ENCODE results near the gene CDC42EP4. TPM values are rescaled to one million over a fixed set of nuclear protein-coding genes. Genes with fewer than 3 reads are reported as not detected.

The CDC42EP4 gene
- total RNA-seq, 2 donors from 2014 or later, result 38.5 to 49.7 TPM

DNA sequence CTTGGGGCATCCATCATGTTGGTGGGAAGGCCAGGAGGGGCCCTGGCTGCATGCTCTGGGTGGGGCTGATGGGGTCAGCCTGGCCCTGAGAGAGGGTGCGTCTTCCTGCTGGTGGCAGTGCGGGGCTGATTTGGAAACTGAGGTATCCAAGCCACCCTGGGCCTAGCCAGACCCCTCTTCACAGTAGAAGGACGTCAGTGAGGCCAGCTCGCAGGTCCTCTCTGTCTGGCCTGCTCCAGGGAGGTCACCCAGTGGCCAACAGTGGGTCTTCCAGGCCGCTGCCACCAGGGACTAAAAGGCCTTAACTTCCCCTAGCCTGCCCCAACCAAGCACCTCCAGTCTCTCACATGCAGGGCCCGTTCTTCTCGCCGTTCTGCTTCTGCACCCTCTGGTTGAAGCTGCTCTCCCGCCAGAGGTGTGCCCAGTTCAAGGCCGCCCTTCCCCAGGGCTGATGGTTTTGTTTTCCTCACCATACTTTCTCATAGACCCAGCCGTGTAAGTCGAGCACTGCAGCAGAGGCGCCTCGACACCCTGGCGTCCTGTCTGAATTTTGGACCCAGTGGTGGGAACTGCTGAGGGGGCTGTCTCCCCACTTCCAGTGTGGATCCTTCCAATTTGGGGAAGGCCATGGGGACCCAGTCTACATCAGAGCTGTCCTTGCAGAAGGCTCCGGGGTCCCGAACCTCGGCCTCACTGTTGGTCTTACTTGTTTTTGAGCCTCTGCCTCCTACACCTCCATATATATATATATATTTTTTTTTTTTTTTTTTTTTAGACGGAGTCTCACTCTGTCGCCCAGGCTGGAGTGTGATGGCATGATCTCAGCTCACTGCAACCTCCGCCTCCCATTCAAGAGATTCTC, 42.9 kb upstream of the CDC42EP4 start:
- Histone ChIP-seq H3K4me1 (ENCODE audit: control insufficient read depth, insufficient read depth, low read length) (peaks cover 16% of the 10 kb centered on the region), H3K9ac (ENCODE audit: extremely low read depth, low read length, poor library complexity, severe bottlenecking) (no peak overlapping the region), H3K4me3 (ENCODE audit: low read length) (no peak overlapping the region), H3K27me3 (ENCODE audit: control insufficient read depth, insufficient read depth, low read length, poor library complexity, severe bottlenecking) (no peaks in the 10 kb centered on the region), H3K27ac (ENCODE audit: low read depth, low read length) (no peak overlapping the region), H3K36me3 (ENCODE audit: control insufficient read depth, insufficient read depth, low read length) (no peaks in the 10 kb centered on the region), H3K9me3 (ENCODE audit: control insufficient read depth, low read length) (no peaks in the 10 kb centered on the region)
- H3K9me3 Mint-ChIP-seq, result no peaks in the 10 kb centered on the region
- 90 to 94% methylated on average over 16 to 20 of the region's 21 CpGs for WGBS, 2 experiments (ENCODE audit: insufficient coverage in 1 of 2, insufficient read length in 1 of 2)
- H3K4me1 Mint-ChIP-seq, result peaks cover 31% of the 10 kb centered on the region
- H3K36me3 Mint-ChIP-seq (ENCODE audit: low read depth), result no peaks in the 10 kb centered on the region
- H3K27me3 Mint-ChIP-seq (ENCODE audit: insufficient read depth), result no peaks in the 10 kb centered on the region
- no peak overlapping the region for H3K27ac Mint-ChIP-seq
- H3K4me3 Mint-ChIP-seq, result no peak overlapping the region
- peak; percentile 57 for DNase-seq
- TF ChIP-seq, protein P1, sequence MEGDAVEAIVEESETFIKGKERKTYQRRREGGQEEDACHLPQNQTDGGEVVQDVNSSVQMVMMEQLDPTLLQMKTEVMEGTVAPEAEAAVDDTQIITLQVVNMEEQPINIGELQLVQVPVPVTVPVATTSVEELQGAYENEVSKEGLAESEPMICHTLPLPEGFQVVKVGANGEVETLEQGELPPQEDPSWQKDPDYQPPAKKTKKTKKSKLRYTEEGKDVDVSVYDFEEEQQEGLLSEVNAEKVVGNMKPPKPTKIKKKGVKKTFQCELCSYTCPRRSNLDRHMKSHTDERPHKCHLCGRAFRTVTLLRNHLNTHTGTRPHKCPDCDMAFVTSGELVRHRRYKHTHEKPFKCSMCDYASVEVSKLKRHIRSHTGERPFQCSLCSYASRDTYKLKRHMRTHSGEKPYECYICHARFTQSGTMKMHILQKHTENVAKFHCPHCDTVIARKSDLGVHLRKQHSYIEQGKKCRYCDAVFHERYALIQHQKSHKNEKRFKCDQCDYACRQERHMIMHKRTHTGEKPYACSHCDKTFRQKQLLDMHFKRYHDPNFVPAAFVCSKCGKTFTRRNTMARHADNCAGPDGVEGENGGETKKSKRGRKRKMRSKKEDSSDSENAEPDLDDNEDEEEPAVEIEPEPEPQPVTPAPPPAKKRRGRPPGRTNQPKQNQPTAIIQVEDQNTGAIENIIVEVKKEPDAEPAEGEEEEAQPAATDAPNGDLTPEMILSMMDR (conservative IDR thresholded peaks at IDR 0.05), result no peak

DNA sequence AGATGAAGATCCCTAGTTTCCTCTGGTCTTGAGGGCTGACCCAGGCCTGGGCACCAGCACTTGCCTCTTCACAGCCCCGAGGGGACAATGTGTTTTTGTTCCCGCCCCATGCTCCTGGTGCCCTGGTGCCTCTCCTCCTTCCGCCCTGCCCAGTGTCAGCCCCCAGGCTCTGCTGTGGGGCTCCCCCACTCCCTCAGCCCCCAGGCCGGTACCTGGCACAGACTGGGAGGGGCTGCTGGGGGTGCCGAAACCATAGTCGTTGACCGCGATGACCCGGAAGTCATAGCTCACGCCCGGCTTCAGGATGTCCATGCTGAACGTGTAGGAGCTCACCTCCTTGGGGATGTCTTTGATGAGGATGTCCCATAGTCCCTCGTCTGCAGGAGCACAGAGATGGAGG, 40.5 kb upstream of the CDC42EP4 start:
- TF ChIP-seq, protein P1 (conservative IDR thresholded peaks at IDR 0.05), result no peak
- H3K4me1 Mint-ChIP-seq, result peaks cover 43% of the 10 kb centered on the region
- H3K27ac Mint-ChIP-seq, result peak overlapping the region; percentile 62
- no peaks in the 10 kb centered on the region for H3K27me3 ChIP-seq (ENCODE audit: control insufficient read depth, insufficient read depth, low read length, poor library complexity, severe bottlenecking)
- H3K4me3 Mint-ChIP-seq, result no peak overlapping the region
- 94 to 98% methylated on average over 11 to 13 of the region's 13 CpGs for WGBS, 2 experiments (ENCODE audit: insufficient coverage in 1 of 2, insufficient read length in 1 of 2)
- H3K27me3 Mint-ChIP-seq (ENCODE audit: insufficient read depth), result no peaks in the 10 kb centered on the region
- H3K4me3 ChIP-seq (ENCODE audit: low read length), result no peak overlapping the region
- H3K9ac ChIP-seq (ENCODE audit: extremely low read depth, low read length, poor library complexity, severe bottlenecking), result no peak overlapping the region
- DNase-seq, result no peak
- H3K27ac ChIP-seq (ENCODE audit: low read depth, low read length), result no peak overlapping the region
- H3K9me3 ChIP-seq (ENCODE audit: control insufficient read depth, low read length), result no peaks in the 10 kb centered on the region
- H3K36me3 ChIP-seq (ENCODE audit: control insufficient read depth, insufficient read depth, low read length), result no peaks in the 10 kb centered on the region
- no peaks in the 10 kb centered on the region for H3K36me3 Mint-ChIP-seq (ENCODE audit: low read depth)
- H3K4me1 ChIP-seq (ENCODE audit: control insufficient read depth, insufficient read depth, low read length), result peaks cover 19% of the 10 kb centered on the region
- H3K9me3 Mint-ChIP-seq, result no peaks in the 10 kb centered on the region

- Mint-ChIP-seq H3K36me3 (ENCODE audit: low read depth) (no peaks in the 10 kb centered on the region), H3K4me1 (peaks cover 43% of the 10 kb centered on the region), H3K4me3 (peak overlapping the region; percentile 37), H3K27ac (peak overlapping the region; percentile 62), H3K27me3 (ENCODE audit: insufficient read depth) (no peaks in the 10 kb centered on the region), H3K9me3 (no peaks in the 10 kb centered on the region)
- Histone ChIP-seq H3K4me3 (ENCODE audit: low read length) (peak overlapping the region; percentile 51), H3K4me1 (ENCODE audit: control insufficient read depth, insufficient read depth, low read length) (peaks cover 19% of the 10 kb centered on the region), H3K27ac (ENCODE audit: low read depth, low read length) (no peak overlapping the region), H3K36me3 (ENCODE audit: control insufficient read depth, insufficient read depth, low read length) (no peaks in the 10 kb centered on the region), H3K9ac (ENCODE audit: extremely low read depth, low read length, poor library complexity, severe bottlenecking) (no peak overlapping the region), H3K9me3 (ENCODE audit: control insufficient read depth, low read length) (no peaks in the 10 kb centered on the region), H3K27me3 (ENCODE audit: control insufficient read depth, insufficient read depth, low read length, poor library complexity, severe bottlenecking) (no peaks in the 10 kb centered on the region)
- TF ChIP-seq, protein P1 (conservative IDR thresholded peaks at IDR 0.05), result no peak
- WGBS, 2 experiments (ENCODE audit: insufficient coverage in 1 of 2, insufficient read length in 1 of 2), result 51 to 63% methylated on average over 1 to 3 of the region's 3 CpGs
- peak; percentile 69 for DNase-seq
These were observed 40.0 kb upstream of the CDC42EP4 start for GRCh38 chr17:73351764-73352163.
